NCI-H446 treated with DMSO at 0.1 percent for 48 hours (cell line): ENCODE data around the gene DDIAS.
"Not testable (repeated sequence)": the region's sequence is repeated elsewhere in the genome, so short reads cannot be mapped to it uniquely, and the experiment has no call there.

ENCODE experiments used
- DNase-seq: peaks from one replicate; lab custom pipeline; 2025; lab: John Stamatoyannopoulos, UW

Gene DDIAS

GRCh38 chr11:82890936-82891335 is 10.6 kb upstream of the DDIAS start:
- DNase-seq: no peak

GRCh38 chr11:82892611-82893169 is 8.8 kb upstream of the DDIAS start:
- no peak for DNase-seq

- no peak for DNase-seq
Measured at GRCh38 chr11:82895437-82896091, 6.0 kb upstream of the DDIAS start.

- no peak for DNase-seq
Measured at GRCh38 chr11:82896183-82896582, 5.4 kb upstream of the DDIAS start.

GRCh38 chr11:82898241-82898640 is 3.3 kb upstream of the DDIAS start:
- DNase-seq: no peak

GRCh38 chr11:82899186-82899820 is 2.2 kb upstream of the DDIAS start:
- DNase-seq: no peak

- no peak for DNase-seq
Measured at GRCh38 chr11:82899957-82900276, 1.6 kb upstream of the DDIAS start.

- DNase-seq: peak; percentile 92
Measured at GRCh38 chr11:82900277-82901164, 1.0 kb upstream of the DDIAS start, which contains the start of gene PRCP. Gene PRCP (minus strand): TSS chr11:82900430. CDS start chr11:82900402, 28 bp downstream.

- DNase-seq: no peak
Measured at GRCh38 chr11:82901922-82902485, 468 bp downstream of the DDIAS start.

- no peak for DNase-seq
Measured at GRCh38 chr11:82902880-82903279, 1.3 kb downstream of the DDIAS start.

GRCh38 chr11:82903843-82904586 is 2.5 kb downstream of the DDIAS start:
- no peak for DNase-seq

- peak; percentile 45 for DNase-seq
Measured at GRCh38 chr11:82906236-82906635, 4.7 kb downstream of the DDIAS start.

- no peak for DNase-seq
Measured at GRCh38 chr11:82906931-82907330, 5.4 kb downstream of the DDIAS start.

GRCh38 chr11:82907371-82907770 is 5.8 kb downstream of the DDIAS start:
- no peak for DNase-seq

GRCh38 chr11:82908311-82908710 is 6.8 kb downstream of the DDIAS start:
- no peak for DNase-seq

- no peak for DNase-seq
Measured at GRCh38 chr11:82909015-82909640, 7.6 kb downstream of the DDIAS start.

GRCh38 chr11:82919786-82920185 is 18.2 kb downstream of the DDIAS start:
- DNase-seq: not testable (repeated sequence)

- DNase-seq: not testable (repeated sequence)
Measured at GRCh38 chr11:82920227-82920626, 18.7 kb downstream of the DDIAS start.

GRCh38 chr11:82922396-82923173 is 21.0 kb downstream of the DDIAS start:
- not testable (repeated sequence) for DNase-seq

- no peak for DNase-seq
Measured at GRCh38 chr11:82924522-82925224, 23.1 kb downstream of the DDIAS start.
